HEK293 (cell line): ENCODE data around the gene PLCD3.

Source experiments
- CTCF ChIA-PET: fragments of 350-600 bp; formaldehyde crosslinking; extraction: SDS; loops from one replicate; lab custom pipeline; 2021; ENCODE audit warnings: antibody characterized with exemption; lab: Yijun Ruan, JAX
- POLR2A ChIA-PET: fragments of 300-600 bp; formaldehyde crosslinking; extraction: SDS; loops from one replicate; lab custom pipeline; 2020; ENCODE audit warnings: antibody characterized with exemption, inconsistent platforms; lab: Yijun Ruan, JAX
- H3K27ac ChIP-seq: fragments of 200-500 bp; sonication (Bioruptor generic); 2 replicates; pipeline ENCODE4 v1.5.1; 2014; ENCODE audit warnings: low read depth, low read length, control low read depth, inconsistent platforms; ENCODE audit errors: extremely low read depth
- H3K36me3 ChIP-seq, 2 experiments: fragments of 200-500 bp in 1 of 2; sonication (Bioruptor generic) in 1 of 2; 1 replicate in 1 of 2; 2 replicates in 1 of 2; pipeline ENCODE4 v1.5.1; 2014 to 2017; ENCODE audit warnings: inconsistent platforms in 2 of 2, low read length in 2 of 2; ENCODE audit not compliant: control insufficient read depth in 2 of 2, insufficient read depth in 1 of 2
- H3K4me1 ChIP-seq: fragments of 200-500 bp; sonication (Bioruptor generic); 2 replicates; pipeline ENCODE4 v1.5.1; 2014; ENCODE audit warnings: mild to moderate bottlenecking, low read length, inconsistent platforms; ENCODE audit not compliant: control insufficient read depth, insufficient read depth
- H3K4me3 ChIP-seq: 2 replicates; pipeline ENCODE4 v1.5.1; 2011; ENCODE audit warnings: low read depth, mild to moderate bottlenecking, control low read depth, low read length, moderate library complexity
- H3K9me3 ChIP-seq: fragments of 200-500 bp; sonication (Bioruptor generic); 2 replicates; pipeline ENCODE4 v1.5.1; 2014; ENCODE audit warnings: low read depth, low read length, inconsistent platforms; ENCODE audit not compliant: control insufficient read depth, insufficient read depth
- GLIS1 ChIP-seq: fragments of 450-650 bp; formaldehyde crosslinking; IDR thresholded peaks from 2 replicates; pipeline ENCODE4 v1.5.1; 2016; ENCODE audit warnings: missing biosample characterization, missing genetic modification characterization
- KLF1 ChIP-seq: fragments of 450-650 bp; formaldehyde crosslinking; IDR thresholded peaks from 2 replicates; pipeline ENCODE4 v1.5.1; 2016; ENCODE audit warnings: missing biosample characterization, missing genetic modification characterization
- REPIN1 ChIP-seq: fragments of 450-650 bp; formaldehyde crosslinking; IDR thresholded peaks from 2 replicates; pipeline ENCODE4 v1.5.1; 2017; ENCODE audit warnings: missing biosample characterization, missing genetic modification characterization, low read depth
- SP2 ChIP-seq: fragments of 450-650 bp; formaldehyde crosslinking; IDR thresholded peaks from 2 replicates; pipeline ENCODE4 v1.5.1; 2016; ENCODE audit warnings: missing biosample characterization, missing genetic modification characterization
- SP3 ChIP-seq: fragments of 450-650 bp; formaldehyde crosslinking; IDR thresholded peaks from 2 replicates; pipeline ENCODE4 v1.5.1; 2016; ENCODE audit warnings: missing biosample characterization, missing genetic modification characterization
- ZBTB44 ChIP-seq: fragments of 450-650 bp; IDR thresholded peaks from 2 replicates; pipeline ENCODE4 v1.5.1; 2018; ENCODE audit warnings: missing biosample characterization, mild to moderate bottlenecking, missing genetic modification characterization
- ZBTB6 ChIP-seq: fragments of 450-650 bp; formaldehyde crosslinking; IDR thresholded peaks from 2 replicates; pipeline ENCODE4 v1.5.1; 2017; ENCODE audit warnings: missing biosample characterization, missing genetic modification characterization
- ZIC2 ChIP-seq: fragments of 450-650 bp; formaldehyde crosslinking; IDR thresholded peaks from 2 replicates; pipeline ENCODE4 v1.5.1; 2016; ENCODE audit warnings: missing biosample characterization, missing genetic modification characterization
- ZNF184 ChIP-seq: fragments of 450-650 bp; IDR thresholded peaks from 2 replicates; pipeline ENCODE4 v1.5.1; 2018; ENCODE audit warnings: missing biosample characterization, mild to moderate bottlenecking, missing genetic modification characterization
- ZNF280C ChIP-seq: fragments of 450-650 bp; formaldehyde crosslinking; IDR thresholded peaks from 2 replicates; pipeline ENCODE4 v1.5.1; 2016; ENCODE audit warnings: missing biosample characterization, missing genetic modification characterization
- ZNF302 ChIP-seq: fragments of 450-650 bp; formaldehyde crosslinking; IDR thresholded peaks from 2 replicates; pipeline ENCODE4 v1.5.1; 2016; ENCODE audit warnings: missing biosample characterization, missing genetic modification characterization, low read depth
- ZNF426 ChIP-seq: fragments of 450-650 bp; formaldehyde crosslinking; IDR thresholded peaks from 2 replicates; pipeline ENCODE4 v1.5.1; 2017; ENCODE audit warnings: missing biosample characterization, missing genetic modification characterization, mild to moderate bottlenecking, inconsistent platforms, moderate library complexity
- ZNF555 ChIP-seq: fragments of 450-650 bp; formaldehyde crosslinking; conservative IDR thresholded peaks from 2 replicates; pipeline ENCODE4 v1.5.1; 2017; ENCODE audit warnings: missing biosample characterization, mild to moderate bottlenecking, missing genetic modification characterization, inconsistent platforms
- ZNF664 ChIP-seq: fragments of 450-650 bp; formaldehyde crosslinking; IDR thresholded peaks from 2 replicates; pipeline ENCODE4 v1.5.1; 2016; ENCODE audit warnings: missing biosample characterization, missing genetic modification characterization
- ZNF692 ChIP-seq: fragments of 450-650 bp; formaldehyde crosslinking; IDR thresholded peaks from 2 replicates; pipeline ENCODE4 v1.5.1; 2016; ENCODE audit warnings: missing biosample characterization, missing genetic modification characterization
- ZNF701 ChIP-seq: fragments of 450-650 bp; formaldehyde crosslinking; IDR thresholded peaks from 2 replicates; pipeline ENCODE4 v1.5.1; 2016; ENCODE audit warnings: missing biosample characterization, missing genetic modification characterization
- ZNF747 ChIP-seq: fragments of 450-650 bp; formaldehyde crosslinking; IDR thresholded peaks from 2 replicates; pipeline ENCODE4 v1.5.1; 2016; ENCODE audit warnings: missing biosample characterization, missing genetic modification characterization
- ZSCAN30 ChIP-seq: fragments of 450-650 bp; IDR thresholded peaks from 2 replicates; pipeline ENCODE4 v1.5.1; 2018; ENCODE audit warnings: missing biosample characterization, mild to moderate bottlenecking, missing genetic modification characterization, moderate library complexity

PLCD3 gene

GRCh38 chr17:45090711-45091110 is 41.6 kb downstream of the PLCD3 start:
- H3K4me3 ChIP-seq = no peak overlapping the region
- peaks cover 74 to 94% of the 10 kb centered on the region in 2 experiments for H3K36me3 ChIP-seq
- CTCF ChIA-PET = interaction anchor here (6.9 kb wide), 1 partner anchor 7 kb away, joined by 71 read pairs; no protein-coding TSS in a partner anchor
- no peak overlapping the region for H3K27ac ChIP-seq
- POLR2A ChIA-PET = interaction anchor here (0.5 kb wide), 1 partner anchor 25 kb away, joined by 3 read pairs; no protein-coding TSS in a partner anchor
- H3K9me3 ChIP-seq = no peaks in the 10 kb centered on the region
- H3K4me1 ChIP-seq = no peaks in the 10 kb centered on the region
- no peak for TF ChIP-seq ZNF184 (tag by site-specific recombination)
- TF ChIP-seq ZSCAN30 (tag by site-specific recombination) = no peak
- TF ChIP-seq ZNF555 (tag by site-specific recombination) = no peak
- no peak for TF ChIP-seq ZNF280C (tag by site-specific recombination)
- no peak for TF ChIP-seq SP2 (tag by site-specific recombination)
- TF ChIP-seq ZBTB6 (tag by site-specific recombination) = no peak
- no peak for TF ChIP-seq ZNF664
- peak; percentile 45 for TF ChIP-seq GLIS1 (tag by site-specific recombination)
- no peak for TF ChIP-seq REPIN1 (tag by site-specific recombination)
- TF ChIP-seq ZIC2 (tag by site-specific recombination) = peak; percentile 92
- no peak for TF ChIP-seq ZBTB44 (tag by site-specific recombination)
- no peak for TF ChIP-seq ZNF302 (tag by site-specific recombination)

GRCh38 chr17:45088741-45089140 is 43.6 kb downstream of the PLCD3 start:
- H3K27ac ChIP-seq = no peak overlapping the region
- ChIA-PET CTCF (interaction anchor here (1.1 to 6.9 kb wide), 2 partner anchors 9 to 310 kb away, joined by 3 to 71 read pairs; no protein-coding TSS in a partner anchor), POLR2A (interaction anchor here (0.7 kb wide), 1 partner anchor 947 kb away, joined by 4 read pairs; no protein-coding TSS in a partner anchor)
- no peak for TF ChIP-seq SP3 (tag by site-specific recombination)
- TF ChIP-seq ZNF747 (tag by site-specific recombination) = no peak
- TF ChIP-seq ZNF692 (tag by site-specific recombination) = no peak
- TF ChIP-seq KLF1 (tag by site-specific recombination) = no peak
- TF ChIP-seq ZNF426 (tag by site-specific recombination) = no peak
- TF ChIP-seq ZNF701 (tag by site-specific recombination) = no peak
- no peak overlapping the region for H3K4me3 ChIP-seq
- peaks cover 74 to 93% of the 10 kb centered on the region in 2 experiments for H3K36me3 ChIP-seq
- no peaks in the 10 kb centered on the region for H3K9me3 ChIP-seq
- no peaks in the 10 kb centered on the region for H3K4me1 ChIP-seq
